GM19395 (cell line): ENCODE results near the gene MAPK10.

Experiments used
- ATAC-seq: cut with Tn5 transposase; IDR thresholded peaks from one replicate; pipeline ENCODE4 v1.9.1; 2021; ENCODE audit warnings: mild to moderate bottlenecking, moderate library complexity; ENCODE audit not compliant: unreplicated experiment

MAPK10 gene

DNA sequence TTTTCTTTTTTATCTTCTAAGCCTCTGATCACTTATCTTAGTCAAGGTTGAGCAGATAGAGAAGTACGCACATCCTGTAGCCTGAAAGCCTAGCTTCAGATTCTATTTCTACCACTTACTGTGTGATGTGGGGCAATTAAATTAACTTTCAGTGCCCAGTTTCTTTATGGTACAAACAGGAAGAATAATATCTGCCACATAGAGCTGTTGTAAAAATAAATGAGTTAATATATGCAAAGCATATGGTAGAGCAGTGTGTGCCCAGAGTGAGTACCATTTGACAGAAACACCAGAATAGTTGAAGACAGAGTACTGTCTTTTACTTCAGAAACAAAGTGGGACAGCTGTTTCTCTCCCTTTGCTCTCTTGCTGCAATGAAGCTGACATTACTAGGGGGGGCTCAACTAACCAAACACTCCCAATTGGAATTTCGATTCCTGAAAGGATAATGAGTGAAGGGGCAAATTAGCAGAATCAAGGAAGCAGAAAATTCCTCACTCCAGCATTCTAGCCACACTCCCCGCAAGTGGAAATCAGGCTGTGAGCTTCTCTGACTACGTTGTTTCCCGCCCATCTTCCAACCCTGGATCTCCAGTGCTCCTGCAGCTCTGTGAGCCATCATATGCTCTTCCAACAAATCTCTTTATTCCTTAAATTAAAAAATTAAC lies 80.4 kb downstream of the MAPK10 start:
- no peak for ATAC-seq

DNA sequence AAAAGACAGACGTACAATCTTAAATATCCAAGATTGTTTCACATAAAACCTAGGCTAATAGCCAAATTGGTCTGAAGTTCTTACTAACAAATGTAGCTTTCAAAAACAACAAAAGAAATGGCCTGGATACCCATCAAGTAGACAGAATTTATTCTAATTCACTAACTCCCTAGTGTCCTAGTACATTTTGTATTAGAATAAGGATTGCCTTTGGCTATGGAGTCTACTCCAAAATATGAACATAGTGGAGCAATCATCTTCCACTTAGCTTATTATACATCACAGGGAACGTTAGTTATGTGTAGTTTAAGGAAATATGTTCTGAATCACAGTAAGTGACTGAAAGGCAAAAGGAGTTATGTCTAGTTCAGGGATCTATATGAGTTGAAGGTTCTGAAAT lies 81.7 kb downstream of the MAPK10 start:
- ATAC-seq = no peak

DNA sequence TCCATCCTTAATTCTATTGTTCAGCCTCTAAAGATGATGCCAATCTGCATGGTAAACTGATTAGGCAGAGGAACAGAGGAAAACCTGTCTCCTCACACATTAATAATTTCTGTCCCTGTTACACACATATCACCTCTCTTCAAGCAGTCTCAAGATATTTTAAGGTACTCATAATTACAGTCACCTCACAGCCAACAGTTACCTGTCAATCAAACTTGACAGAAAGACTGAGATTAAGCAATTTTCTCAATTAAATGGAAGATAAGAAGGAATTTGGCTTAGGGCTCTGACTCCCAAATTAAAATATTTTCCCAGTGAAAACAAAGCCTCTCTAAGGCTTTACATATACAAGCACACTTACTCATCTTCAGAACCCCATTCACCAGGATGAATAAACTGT lies 85.2 kb downstream of the MAPK10 start:
- ATAC-seq = no peak

GRCh38 chr4:86272669-86273068 lies 87.2 kb downstream of the MAPK10 start:
- ATAC-seq = no peak

GRCh38 chr4:86271057-86271456 lies 88.8 kb downstream of the MAPK10 start:
- no peak for ATAC-seq

DNA sequence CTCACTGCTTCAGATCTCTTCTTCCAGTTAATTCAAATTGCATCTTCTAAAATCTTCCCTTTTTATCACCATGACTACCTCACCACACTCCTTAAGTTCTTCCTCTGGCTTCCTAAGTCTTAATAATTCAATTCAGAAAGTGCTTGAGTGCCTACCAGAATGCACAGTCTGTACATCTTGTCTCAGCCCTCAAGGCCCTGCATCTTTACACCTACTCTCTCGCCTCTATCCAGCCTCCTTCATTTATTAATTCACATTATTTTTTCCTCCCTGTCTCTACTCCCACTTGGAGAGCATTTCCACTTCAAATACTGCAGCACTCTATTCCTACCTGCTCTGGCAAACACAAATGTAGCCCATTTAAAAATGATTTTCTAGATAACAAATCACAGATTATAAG lies 90.5 kb downstream of the MAPK10 start:
- no peak for ATAC-seq

DNA sequence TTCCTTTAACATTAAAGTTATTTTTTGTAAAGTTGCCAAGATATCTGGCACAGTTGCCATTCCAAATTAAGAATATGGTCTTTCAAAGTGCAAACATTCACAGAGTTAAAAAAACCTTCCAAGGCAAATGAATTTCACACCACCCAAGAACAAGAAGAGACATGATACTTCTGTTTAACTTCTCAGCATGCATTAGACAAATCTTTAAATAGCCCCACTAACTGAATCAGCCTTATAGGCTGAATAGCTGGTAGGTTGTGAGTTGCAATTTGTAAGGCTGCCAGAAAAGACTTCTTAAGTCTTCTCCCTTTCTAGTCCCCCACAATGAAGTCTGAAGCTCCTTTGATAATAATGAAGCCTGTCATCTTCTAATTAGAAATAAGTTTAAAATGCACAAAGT lies 95.6 kb downstream of the MAPK10 start:
- ATAC-seq = no peak

DNA sequence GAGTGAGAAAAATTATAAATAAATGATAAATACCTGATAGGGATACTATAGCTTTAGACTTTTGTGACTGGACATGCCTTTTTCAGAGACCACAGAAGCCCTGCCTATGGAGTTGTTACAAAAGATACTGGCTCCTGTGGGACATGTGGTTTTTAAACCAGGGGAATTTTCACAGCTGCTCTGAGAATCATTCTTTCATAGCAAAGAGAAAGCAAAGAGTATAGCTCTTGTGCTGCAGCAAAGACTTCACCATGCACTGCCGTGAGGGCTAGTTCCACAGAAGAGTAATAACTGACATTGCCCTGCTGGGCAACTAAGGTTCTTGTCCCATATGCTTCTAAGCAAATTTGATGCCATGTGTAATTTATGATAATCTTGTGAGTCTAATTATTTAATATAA lies 98.2 kb downstream of the MAPK10 start:
- ATAC-seq = no peak

DNA sequence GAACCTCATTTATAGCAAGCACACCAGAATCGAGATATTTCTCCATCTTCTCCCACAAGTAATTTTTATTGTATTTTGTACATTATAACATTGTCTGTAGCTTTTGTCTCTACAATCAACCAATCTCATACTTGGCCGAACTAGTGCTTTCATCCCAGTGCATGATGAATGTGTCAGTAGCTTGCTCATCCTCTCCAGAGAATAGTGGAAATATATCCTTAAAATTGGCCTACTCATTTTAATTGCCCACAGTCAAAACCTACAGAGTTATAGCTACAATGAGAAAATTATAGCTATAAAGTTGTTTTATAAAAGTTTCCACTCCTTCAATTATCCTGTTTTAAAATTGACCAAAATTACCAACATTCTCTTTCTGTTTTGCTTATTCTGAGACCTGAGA lies 103.8 kb downstream of the MAPK10 start:
- ATAC-seq = no peak

DNA sequence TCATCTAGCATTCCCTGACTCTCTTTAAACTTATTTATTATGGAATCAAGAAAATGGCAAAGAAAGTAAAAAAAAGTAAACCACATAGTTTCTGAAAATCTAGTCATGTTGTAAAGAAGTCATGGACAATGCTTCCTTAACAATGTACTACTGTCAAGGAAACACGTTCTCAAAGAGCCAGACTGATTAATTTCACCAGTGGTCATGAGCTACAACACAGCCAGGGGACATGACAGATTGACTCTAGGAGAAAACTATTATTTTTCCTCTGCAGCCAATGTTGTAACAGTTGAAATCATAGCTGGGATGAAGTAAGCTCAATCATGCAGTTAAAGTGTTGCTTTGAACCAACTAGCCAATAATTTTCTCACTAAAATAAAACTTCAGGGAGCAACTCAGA lies 109.2 kb downstream of the MAPK10 start:
- ATAC-seq = no peak

- no peak for ATAC-seq
Observed at GRCh38 chr4:86250006-86250405, 109.8 kb downstream of the MAPK10 start.

GRCh38 chr4:86249074-86249473 lies 110.8 kb downstream of the MAPK10 start:
- ATAC-seq = no peak

DNA sequence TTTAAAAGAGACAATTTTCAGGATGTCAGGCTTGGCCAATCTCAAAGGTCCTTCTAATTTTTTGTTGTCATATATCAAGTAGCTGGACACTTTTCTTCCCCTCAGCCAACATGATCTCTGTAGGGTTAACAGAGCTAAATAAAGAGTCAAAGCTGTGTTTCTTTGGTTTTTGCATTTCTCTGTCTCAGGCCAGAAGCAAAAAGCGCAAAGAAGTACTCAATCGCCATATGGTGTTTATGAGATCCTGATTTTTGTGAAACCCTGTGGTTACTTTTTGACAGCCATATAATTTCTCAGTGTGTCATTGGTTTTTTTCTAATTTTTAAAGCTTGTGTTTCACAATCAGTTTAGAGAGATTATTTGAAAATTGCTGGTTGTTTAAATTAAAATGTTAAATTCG lies 111.9 kb downstream of the MAPK10 start:
- no peak for ATAC-seq

DNA sequence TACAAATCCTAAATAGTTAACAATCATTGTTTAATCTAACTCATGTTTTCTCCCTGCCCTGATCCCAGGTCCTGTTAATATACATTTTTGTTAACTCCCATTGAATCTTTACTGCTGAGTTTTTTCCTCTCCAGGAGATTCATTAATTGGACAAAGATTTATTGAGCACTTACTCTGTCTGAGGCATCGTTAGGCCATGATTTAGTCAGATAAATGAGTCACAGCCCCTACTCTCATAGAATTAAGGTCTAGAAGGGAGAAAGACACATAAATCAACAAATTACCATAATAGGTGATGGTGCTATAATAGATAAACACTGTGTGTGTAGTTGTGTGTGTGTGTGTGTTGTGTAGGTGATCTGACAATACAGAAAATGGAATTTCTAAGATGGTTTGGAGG lies 112.5 kb downstream of the MAPK10 start:
- no peak for ATAC-seq

GRCh38 chr4:86243750-86244149 lies 116.1 kb downstream of the MAPK10 start:
- ATAC-seq = no peak

DNA sequence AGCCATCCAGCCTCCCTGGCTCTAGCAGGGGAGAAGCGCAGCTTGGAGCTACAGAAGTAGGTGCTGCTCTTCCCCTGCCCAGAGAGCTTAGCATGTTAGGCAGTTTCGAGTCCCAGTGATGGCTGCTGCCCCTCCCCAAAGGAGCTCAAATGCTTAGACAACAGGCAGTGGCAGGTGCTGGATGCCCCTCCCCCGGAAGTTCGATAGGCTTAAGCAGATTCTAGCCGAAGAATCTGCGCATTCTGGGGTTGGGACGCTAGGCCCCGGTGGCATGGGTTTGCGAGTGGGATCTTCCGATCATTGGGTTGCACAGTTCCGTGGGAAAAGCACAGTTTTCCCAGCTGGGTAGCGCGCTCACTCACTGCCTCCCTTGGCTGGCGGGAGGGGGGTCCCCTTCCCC lies 117.2 kb downstream of the MAPK10 start:
- no peak for ATAC-seq

DNA sequence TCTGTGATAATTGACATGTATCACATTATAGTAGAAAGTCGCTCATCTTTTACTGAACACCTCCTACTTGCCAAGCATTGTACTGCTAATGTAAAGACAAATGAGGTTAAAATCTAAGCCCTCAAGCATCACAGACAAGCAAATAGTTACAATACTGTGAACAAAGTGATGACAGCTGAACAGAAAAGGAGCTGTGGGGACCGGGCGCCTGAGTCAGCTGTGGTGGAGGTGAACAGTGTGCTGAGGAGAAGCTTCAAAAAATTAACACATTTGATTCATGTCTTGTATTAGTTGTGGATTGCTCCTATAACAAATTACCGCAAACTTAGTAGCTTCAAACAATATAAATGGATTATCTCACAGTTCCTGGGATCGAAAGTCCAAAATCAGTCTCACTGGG lies 124.3 kb downstream of the MAPK10 start:
- no peak for ATAC-seq

DNA sequence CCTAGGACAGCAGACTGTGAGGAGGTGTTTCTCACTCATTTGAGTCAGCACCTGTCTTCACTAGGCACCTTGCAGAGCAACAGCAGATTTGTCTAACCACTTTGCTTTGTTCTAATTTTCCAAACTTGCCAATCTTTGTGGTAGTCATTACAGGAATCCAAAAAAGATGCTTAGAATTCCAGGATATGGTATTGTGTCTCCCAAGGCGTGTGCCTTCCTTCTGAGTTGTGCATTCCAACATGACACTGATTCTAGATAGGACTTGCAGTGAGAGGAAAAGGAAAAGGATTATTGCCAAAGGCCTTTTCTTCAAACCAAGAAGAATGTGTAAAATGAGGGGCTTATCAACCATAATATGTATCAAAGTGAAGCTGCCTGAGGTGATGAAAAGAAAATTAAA lies 126.2 kb downstream of the MAPK10 start:
- ATAC-seq = no peak

DNA sequence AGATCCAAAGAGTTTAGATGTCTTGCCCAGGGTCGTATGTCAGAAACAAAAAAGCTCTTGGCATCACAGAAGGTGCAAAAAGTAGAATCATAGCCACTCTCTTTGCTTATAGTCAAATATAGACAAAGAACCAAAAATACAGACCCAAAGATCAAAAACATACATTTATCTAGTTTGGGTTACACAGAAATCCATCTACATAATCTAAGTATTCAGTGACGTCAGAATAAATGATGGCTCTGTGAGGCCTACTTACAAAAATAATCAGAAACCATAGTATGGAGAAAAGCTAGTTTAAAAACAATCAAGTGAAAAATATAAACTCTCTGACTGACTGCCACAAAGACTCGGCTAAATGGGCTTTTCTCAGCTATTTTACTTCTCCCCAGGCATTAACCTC lies 126.8 kb downstream of the MAPK10 start:
- ATAC-seq = no peak

DNA sequence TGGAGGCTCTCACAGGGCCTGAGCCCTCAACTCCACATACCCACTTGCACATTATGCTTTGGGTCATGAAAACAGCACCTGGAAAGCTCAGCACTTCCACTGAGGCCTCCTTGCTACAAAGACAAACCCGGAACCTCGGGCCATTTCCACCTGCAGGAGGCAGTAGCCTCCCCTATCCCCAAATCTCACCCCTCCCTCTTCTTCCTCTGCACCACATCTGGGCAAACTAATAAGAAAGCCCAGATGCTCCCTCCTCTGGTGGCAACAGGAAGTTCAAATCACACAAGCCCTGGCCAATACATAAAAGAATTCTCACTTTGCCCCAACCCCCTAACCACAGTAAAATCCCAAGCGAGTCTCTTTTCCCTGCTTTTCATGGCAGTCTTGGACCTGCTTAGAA lies 136.4 kb downstream of the MAPK10 start:
- no peak for ATAC-seq

DNA sequence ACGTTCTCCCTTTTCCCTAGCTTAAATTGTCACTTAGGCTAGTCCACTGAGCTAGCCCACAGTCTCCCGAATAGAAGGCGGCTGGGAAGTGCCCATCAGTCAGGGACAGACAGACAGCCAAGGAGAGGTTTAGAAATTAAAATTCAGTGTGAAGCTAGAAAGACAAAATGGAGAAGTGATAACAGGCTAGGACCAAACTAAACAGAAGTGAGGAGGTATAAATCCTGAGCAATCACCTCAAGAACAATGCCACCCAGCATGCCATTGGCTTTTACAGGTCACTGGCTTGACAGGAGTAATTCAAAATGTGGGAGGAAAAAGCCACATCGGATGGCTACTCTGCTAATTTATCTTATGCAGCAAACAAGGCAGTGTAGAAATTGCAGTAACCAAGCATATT lies 138.9 kb downstream of the MAPK10 start:
- no peak for ATAC-seq

DNA sequence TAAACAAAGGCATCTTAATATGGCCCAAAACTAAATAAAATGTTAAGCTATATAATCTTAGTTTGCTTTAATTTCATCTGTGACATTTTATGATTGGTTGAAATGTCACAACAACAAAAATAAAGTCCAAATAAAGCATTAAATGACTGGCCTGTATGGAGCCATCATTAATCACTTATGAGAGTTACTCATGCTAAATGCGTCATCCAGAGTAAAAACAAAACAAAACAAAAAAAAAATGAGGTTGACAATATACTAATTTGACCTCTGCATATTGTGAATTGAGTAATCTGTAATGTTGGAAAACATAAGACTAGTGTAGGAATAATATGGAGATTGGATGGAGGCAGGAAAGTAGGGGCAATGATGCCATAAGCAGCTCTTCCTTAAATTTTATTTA lies 139.7 kb downstream of the MAPK10 start:
- no peak for ATAC-seq

DNA sequence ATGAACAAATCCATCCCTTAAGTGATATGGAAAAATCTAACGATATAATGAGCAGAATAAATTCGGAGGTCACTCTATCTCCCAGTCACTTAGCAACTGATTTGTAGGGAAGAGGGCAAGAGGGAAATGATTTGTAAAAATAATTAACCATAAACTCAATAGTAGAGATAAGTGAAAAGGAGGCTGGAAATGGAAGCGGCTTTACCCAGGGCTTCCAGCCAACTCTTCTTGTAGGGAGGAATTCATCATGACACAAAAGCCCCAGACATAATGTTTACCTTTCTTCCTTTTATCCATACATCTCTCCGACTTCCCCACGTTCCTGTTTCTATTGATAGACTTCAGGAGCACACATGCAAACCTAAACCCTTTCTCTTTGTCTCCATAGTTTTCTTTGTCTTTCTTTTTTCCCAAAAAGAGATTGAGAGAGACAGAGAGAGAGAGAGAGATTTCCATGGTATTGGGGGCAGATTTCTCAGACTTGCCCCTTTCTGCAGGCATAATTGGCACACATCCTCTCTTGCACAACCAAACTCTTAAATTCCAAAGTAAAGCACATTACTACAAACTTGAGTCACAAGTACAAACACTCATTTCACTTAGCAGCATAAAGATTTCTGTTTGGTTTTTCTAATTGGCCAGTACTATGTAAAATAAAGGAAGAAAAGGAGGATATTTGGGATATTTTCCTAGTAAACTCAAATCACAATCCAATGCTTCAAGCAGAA lies 140.9 kb downstream of the MAPK10 start:
- ATAC-seq = no peak
